ENCODE data around the gene SCN2B. TPM values are rescaled to one million over a fixed set of nuclear protein-coding genes. Genes with fewer than 3 reads are reported as not detected.
A peak's percentile ranks its signal among the peaks of the same experiment; 100 is the strongest.

Gene SCN2B
- 10 to 100 TPM in 1 of 12 donors, 1 to 10 TPM in 11; 2.5 to 71.5 (median 4.9) TPM for polyA plus RNA-seq (ENCODE audit: insufficient read length in 12 of 12)
- long read RNA-seq, donor 1, full-length matches to known transcripts, result 2 of 2 reads
- long read RNA-seq, donor 1, partial matches to known transcripts, result 0 of 2 reads
- long read RNA-seq, donor 1, other reads (novel, unspliced or antisense), result 0 of 2 reads
- long read RNA-seq, donor 2, result 0 reads
- long read RNA-seq, donor 3, full-length matches to known transcripts, result 1 of 1 reads
- long read RNA-seq, donor 3, partial matches to known transcripts, result 0 of 1 reads
- long read RNA-seq, donor 3, other reads (novel, unspliced or antisense), result 0 of 1 reads
- long read RNA-seq, donor 4, result 0 reads
- long read RNA-seq, donor 5, result 0 reads
- long read RNA-seq, donor 6, result 0 reads
- long read RNA-seq, donor 7, full-length matches to known transcripts, result 2 of 2 reads
- long read RNA-seq, donor 7, partial matches to known transcripts, result 0 of 2 reads
- long read RNA-seq, donor 7, other reads (novel, unspliced or antisense), result 0 of 2 reads
- long read RNA-seq, donor 8, full-length matches to known transcripts, result 3 of 3 reads
- long read RNA-seq, donor 8, partial matches to known transcripts, result 0 of 3 reads
- long read RNA-seq, donor 8, other reads (novel, unspliced or antisense), result 0 of 3 reads
- long read RNA-seq, donor 9, full-length matches to known transcripts, result 2 of 2 reads
- long read RNA-seq, donor 9, partial matches to known transcripts, result 0 of 2 reads
- long read RNA-seq, donor 9, other reads (novel, unspliced or antisense), result 0 of 2 reads
- long read RNA-seq, donor 10, full-length matches to known transcripts, result 2 of 2 reads
- long read RNA-seq, donor 10, partial matches to known transcripts, result 0 of 2 reads
- long read RNA-seq, donor 10, other reads (novel, unspliced or antisense), result 0 of 2 reads
- long read RNA-seq, donor 11, full-length matches to known transcripts, result 1 of 1 reads
- long read RNA-seq, donor 11, partial matches to known transcripts, result 0 of 1 reads
- long read RNA-seq, donor 11, other reads (novel, unspliced or antisense), result 0 of 1 reads

DNA sequence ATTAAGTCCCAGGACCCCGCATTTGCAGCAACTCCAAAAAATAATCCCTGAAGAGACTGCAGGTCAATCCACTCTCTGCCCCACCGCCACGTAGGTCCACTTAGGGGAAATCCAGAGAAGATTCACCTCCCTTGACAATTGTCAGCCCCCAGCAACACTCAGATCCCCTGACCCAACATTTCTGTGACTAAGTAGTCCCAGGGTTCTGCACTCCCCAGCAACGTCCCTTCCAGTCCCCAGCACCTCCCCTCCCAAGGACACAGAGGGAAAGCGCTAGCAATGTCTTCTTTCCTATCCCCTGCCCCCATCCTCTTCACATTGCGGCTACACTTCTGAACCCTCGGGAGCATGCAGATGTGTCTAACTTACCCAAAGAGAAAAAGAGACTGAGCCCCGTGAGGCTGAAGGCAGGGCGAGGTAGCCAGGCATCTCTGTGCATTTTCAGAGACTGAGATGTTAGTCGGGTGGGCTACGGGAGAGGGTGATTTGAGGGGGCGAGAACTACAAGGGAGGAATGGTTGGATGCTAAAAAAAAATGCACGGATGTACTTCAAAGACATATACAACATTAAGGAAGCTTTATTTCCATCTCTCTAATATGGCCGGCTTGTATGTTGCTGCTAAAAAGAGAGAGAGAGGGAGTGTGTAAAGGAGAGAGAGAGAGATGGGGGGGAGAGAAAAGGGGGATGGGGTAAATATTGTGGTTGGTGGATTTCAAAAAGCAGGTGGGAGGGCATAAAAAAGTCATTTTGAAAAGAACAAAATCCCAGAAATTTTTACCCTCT lies at the start of gene SCN2B:
TSS of gene SCN2B (minus strand) at position 647 of the 785 bp plus-strand sequence. CDS start at position 439, 208 bp downstream.
- DNase-seq, result peak; percentile 59

GRCh38 chr11:118224511-118225188 lies 48.2 kb upstream of the SCN2B start, which contains the start of gene JAML:
JAML (minus strand) TSS chr11:118225011; CDS start chr11:118214866, 10,145 bp downstream.
- DNase-seq, result no peak

- no peak for DNase-seq
These were observed 47.6 kb upstream of the SCN2B start for GRCh38 chr11:118223992-118224391.

GRCh38 chr11:118223570-118223969 lies 47.1 kb upstream of the SCN2B start:
- DNase-seq, result no peak

- no peak for DNase-seq
These were observed 46.0 kb upstream of the SCN2B start for GRCh38 chr11:118222437-118222836.

GRCh38 chr11:118221419-118221818 lies 45.0 kb upstream of the SCN2B start:
- no peak for DNase-seq

DNA sequence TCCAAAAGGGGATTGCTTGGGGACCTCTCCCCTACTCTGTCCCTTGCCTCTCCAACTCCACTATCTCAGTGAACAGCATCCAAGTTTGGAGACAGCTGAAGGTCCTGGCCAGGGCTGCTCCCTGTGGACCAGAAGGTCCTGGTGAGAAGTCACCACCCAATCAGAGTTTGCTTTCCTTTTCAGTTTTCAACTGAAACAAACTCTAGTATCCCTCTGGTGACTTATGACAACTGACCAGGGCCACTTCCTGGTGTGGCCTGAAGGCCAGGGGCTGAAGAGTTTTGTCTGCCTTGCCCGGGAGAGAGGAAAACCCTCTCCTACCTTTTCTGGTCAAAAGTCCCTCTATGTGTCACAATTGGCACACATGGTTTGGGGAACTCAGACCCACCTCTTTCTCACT lies 43.3 kb upstream of the SCN2B start:
- no peak for DNase-seq

DNA sequence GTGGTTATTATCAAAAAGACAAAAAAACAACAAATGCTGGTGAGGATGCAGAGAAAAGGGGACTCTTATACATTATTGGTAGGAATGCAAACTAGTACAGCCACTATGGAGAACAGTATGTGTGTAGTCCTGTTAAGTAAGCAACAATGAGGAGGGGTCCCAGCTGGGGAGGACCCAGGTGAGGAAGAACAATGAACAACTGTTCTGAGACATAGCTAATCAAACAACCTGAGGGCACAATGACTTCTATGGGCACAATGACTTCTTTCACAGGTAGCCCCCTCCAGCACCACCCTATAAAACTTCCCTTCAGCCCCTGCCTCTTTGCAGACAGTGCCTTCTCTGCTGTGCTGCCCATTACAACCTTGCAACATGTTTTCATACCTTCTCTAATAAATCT lies 42.8 kb upstream of the SCN2B start:
- no peak for DNase-seq

DNA sequence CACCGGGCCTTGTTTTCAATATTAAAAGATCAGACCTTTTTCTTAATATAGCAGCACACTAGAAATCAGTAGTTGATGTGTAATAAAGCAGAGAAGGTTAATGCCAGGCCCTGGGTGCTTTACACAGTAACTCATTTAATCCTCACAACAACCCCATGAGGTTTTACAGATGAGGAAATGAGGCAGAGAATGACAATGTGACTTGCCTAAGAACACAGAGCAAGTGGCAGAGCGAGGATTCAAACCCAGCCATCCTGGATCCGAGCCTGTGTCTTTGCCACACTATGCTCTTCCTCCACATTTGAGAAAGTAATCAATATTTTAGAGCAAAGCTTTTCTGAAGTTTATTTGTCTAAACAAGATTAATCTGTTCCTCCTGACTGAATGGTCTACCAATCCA lies 41.1 kb upstream of the SCN2B start:
- DNase-seq, result no peak

- no peak for DNase-seq
These were observed 40.4 kb upstream of the SCN2B start for GRCh38 chr11:118216621-118217481.

DNA sequence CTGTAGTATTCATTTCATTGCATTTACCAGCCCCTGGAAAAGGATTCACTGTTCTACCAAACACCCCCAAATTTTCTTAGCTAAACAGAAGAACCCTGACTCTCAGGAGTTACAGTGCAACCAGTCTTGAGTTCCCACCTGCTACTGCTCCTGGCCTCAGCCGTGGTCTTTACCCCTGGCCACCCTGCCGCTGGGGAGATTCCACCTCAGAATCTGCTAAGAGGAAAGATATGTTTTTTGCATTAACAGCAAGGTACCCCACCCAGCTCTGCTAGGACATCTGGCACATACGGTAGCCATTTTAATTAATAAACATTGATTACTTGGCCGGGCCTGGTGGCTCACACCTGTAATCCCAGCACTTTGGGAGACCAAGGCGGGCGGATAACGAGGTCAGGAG lies 39.3 kb upstream of the SCN2B start:
- DNase-seq, result no peak

DNA sequence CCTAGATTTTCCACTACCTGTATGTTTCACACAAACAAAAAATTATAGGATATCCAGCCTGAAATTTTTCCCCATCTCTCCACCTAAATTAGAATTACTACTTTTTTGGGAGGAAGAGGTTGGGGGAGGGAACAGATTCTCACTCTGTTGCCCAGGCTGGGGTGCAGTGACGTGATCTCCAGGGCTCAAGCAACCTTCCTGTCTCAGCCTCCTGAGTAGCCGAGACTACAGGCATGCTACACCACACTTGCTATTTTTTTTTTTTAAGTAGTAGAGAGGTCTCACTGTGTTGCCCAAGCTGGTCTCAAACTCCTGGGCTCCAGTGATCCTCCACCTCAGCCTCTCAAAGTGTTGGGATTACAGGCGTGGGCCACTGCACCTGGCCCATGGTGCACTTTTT lies 38.8 kb upstream of the SCN2B start:
- DNase-seq, result no peak

DNA sequence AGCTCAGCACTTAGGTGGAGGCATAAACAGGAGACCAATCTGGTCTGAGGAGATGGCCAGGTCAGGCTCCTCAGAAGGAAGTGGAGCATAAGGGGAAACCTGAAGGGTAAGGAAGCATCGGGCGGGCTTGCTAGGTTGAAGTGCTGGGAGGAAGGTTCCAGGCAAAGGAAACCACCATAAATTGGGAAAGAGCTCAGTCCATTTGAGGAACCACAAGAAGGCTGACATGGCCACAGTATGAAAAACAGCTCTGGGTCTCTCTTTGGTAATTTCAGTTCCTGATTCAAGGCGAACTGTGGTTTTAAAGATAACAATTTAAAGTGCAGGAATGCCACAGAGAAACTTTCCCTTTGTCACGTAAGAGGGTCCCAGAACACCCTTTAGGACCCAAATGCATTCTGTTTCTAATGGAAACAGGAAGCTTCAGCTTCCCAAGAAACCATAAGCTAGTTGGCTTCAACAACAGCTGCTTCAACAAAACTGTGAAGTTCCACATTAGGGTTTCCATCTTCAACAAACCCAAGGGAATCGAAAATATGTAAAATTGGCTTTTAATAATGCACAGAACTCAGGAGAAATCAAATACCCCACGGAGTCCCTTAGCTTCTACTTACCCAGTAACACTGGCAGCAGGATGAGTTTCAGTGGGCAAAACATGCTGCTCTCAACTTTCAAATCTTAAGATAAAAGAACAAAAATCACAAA lies 37.9 kb upstream of the SCN2B start:
- no peak for DNase-seq

GRCh38 chr11:118213781-118214180 lies 37.3 kb upstream of the SCN2B start:
- DNase-seq, result no peak

- no peak for DNase-seq
These were observed 36.8 kb upstream of the SCN2B start for GRCh38 chr11:118213201-118213600.

DNA sequence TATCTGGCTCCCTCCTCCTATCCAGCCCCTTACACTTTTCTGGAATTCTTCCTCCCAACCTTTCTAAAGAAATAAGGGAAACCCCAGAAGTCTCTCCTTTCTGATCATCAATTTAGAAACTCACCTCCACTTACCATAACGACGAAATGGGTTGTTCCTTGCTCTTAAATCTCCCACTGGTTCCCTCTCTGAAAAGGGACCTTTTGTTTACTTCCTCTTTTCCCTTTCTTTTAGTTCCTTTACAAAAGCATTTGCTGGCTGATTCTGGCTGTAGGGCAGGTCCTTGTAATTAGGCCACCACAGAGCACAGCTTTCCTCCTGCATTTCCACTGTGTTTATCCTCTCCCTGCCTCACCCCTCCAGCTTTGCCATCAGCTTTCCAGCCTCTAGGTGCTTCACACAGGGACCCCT lies 36.3 kb upstream of the SCN2B start:
- DNase-seq, result no peak

- DNase-seq, result no peak
These were observed 35.8 kb upstream of the SCN2B start for GRCh38 chr11:118212131-118212725.

- no peak for DNase-seq
These were observed 34.6 kb upstream of the SCN2B start for GRCh38 chr11:118211006-118211405.

GRCh38 chr11:118210323-118210722 lies 33.9 kb upstream of the SCN2B start:
- DNase-seq, result no peak

All from muscle of arm (tissue), 14 donors.